GM19099 (cell line): ENCODE measurements around the gene PGPEP1.

Source experiments
- POLR2A ChIP-seq: IDR thresholded peaks from 3 replicates; pipeline ENCODE4 v1.6.1; 2011; ENCODE audit warnings: low read depth; ENCODE audit not compliant: insufficient read length; ENCODE audit errors: extremely low read depth

The PGPEP1 gene

GRCh38 chr19:18416778-18417249 lies 76.4 kb downstream of the PGPEP1 start:
- TF ChIP-seq POLR2A: peak; percentile 7

GRCh38 chr19:18417250-18418028 lies 77.0 kb downstream of the PGPEP1 start:
- TF ChIP-seq POLR2A: peak; percentile 46

GRCh38 chr19:18418029-18418482 lies 77.7 kb downstream of the PGPEP1 start:
- no peak for TF ChIP-seq POLR2A

- no peak for TF ChIP-seq POLR2A
Measured at GRCh38 chr19:18418483-18419194, 78.2 kb downstream of the PGPEP1 start.

GRCh38 chr19:18419195-18419698 lies 78.8 kb downstream of the PGPEP1 start, which contains the start of gene SSBP4:
Gene SSBP4 (plus strand): TSS chr19:18419398. CDS start chr19:18419649, 251 bp downstream.
- TF ChIP-seq POLR2A: peak; percentile 27
